Stimulated activated CD4-positive, alpha-beta T cell treated with anti-CD3 and anti-CD28 coated beads, Interleukin-2, amount 100 ng/mL, for 48 hours (primary cell): ENCODE data around the gene FBLIM1.
"Not testable (repeated sequence)": the region's sequence is repeated elsewhere in the genome, so short reads cannot be mapped to it uniquely, and the experiment has no call there.

Experiments
- DNase-seq, 2 donors: peaks; one replicate each; pipeline ENCODE4 v3.0.0-alpha.2; 2020

FBLIM1 gene

GRCh38 chr1:15770313-15770962 is 11.8 kb downstream of the FBLIM1 start:
- no peak for DNase-seq

- no peak for DNase-seq
These were observed 13.4 kb downstream of the FBLIM1 start for GRCh38 chr1:15771836-15772515.

- no peak for DNase-seq
These were observed 17.1 kb downstream of the FBLIM1 start for GRCh38 chr1:15775706-15776105.

DNA sequence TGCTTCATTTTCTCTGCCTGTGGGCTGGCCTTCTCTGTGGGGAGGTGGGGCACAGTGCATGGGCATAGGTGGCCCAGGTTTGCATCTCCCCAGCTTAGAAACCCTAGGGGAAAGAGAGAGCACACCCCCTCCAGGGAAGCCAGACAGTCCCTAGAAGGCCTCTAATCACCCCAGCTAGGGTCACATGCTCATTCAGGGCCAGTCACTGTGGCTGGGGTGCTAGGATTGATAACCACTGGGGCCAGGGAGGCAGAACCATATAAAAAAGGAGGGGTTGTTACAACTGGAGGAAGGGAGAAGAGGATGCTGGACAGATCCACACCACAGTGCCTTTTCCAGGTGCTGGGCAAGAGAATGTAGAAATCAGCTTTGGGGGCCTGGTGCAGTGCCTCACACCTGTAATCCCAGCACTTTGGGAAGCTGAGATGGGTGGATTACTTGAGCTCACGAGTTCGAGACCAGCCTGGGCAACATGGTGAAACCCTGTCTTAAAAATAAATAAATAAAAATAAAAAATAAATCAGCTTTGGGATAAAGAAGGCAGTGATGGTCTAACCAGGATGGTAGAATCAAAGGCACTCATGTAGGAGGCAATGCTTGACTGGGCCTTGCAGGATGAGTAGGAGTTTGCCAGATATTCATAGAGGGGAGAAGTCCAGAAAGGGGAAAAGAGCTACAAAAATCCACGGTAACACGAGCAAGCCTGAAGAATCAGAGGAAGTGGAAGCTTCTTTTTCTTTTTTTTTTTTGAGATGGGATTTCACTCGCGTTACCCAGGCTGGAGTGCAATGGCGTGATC is 19.5 kb downstream of the FBLIM1 start:
- DNase-seq: no peak

DNA sequence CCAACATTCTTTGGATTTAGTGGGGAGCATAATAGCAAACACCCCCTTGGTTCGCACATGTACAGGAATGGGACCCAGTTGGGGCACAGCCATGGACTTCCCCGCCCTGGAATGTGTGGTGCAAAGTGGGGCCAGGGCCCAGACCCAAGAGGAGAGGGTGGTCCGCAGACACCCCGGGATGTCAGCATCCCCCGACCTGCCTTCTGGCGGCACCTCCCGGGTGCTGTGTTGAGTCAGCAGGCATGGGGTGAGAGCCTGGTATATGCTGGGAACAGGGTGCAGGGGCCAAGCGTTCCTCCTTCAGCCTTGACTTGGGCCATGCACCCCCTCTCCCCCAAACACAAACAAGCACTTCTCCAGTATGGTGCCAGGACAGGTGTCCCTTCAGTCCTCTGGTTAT is 27.1 kb downstream of the FBLIM1 start:
- DNase-seq: no peak

- no peak for DNase-seq
These were observed 28.0 kb downstream of the FBLIM1 start for GRCh38 chr1:15786581-15786980.

- DNase-seq: no peak
These were observed 30.2 kb downstream of the FBLIM1 start for GRCh38 chr1:15788624-15789301.

DNA sequence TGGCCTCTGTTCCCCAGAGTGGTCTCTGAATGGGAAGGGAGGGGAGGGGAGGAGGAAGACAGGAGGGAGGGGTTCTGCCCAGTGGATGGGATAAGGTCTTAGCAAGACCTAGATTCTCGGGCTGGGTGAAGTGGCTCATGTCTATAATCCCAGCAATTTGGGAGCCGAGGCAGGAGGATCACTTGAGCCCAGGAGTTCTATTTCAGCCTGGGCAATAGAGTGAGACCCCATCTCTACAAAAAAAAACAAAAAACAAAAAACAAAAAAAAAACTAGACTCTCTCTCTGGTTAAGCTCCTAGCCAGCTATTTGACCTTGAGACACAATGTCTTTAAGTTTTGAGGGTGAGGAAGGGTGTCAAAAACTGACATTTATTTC is 37.5 kb downstream of the FBLIM1 start:
- no peak for DNase-seq

DNA sequence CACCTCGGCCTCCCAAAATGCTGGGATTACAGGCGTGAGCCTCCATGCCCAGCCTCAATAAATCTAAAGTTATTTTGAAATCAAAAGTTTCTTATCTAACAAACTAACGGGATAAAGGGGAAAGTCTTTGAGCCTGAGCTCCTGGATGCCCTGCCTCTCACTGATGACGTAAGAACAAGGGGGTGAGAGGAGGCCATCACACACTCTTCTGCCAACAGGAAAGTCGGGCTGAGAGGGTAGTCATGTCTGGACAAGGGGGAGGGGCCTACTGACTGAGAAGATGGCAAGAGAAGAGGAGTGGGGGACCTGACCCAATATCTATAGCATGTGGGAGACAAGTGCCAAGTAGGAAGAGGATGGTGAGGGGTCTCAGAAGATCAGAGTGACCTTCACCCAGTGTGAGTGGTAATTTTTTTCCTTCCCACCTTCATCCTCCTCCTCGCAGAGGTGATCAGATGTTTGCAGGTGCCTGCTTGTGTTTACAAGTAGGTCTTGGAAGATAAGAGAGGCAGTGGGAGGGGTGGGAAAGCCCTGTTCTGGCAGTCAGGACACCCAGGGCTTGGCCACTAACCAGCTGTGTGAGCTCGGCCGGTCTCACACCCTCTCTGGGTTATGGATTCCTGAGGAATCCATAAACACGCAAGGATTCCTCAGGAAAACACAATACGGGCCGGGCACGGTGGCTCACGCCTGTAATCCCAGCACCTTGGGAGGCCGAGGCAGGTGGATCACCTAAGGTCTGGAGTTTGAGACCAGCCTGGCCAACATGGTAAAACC is 39.2 kb downstream of the FBLIM1 start:
- no peak for DNase-seq

GRCh38 chr1:15799004-15799867 is 40.6 kb downstream of the FBLIM1 start:
- DNase-seq: peak in 1 of 2 donors; percentile 10

DNA sequence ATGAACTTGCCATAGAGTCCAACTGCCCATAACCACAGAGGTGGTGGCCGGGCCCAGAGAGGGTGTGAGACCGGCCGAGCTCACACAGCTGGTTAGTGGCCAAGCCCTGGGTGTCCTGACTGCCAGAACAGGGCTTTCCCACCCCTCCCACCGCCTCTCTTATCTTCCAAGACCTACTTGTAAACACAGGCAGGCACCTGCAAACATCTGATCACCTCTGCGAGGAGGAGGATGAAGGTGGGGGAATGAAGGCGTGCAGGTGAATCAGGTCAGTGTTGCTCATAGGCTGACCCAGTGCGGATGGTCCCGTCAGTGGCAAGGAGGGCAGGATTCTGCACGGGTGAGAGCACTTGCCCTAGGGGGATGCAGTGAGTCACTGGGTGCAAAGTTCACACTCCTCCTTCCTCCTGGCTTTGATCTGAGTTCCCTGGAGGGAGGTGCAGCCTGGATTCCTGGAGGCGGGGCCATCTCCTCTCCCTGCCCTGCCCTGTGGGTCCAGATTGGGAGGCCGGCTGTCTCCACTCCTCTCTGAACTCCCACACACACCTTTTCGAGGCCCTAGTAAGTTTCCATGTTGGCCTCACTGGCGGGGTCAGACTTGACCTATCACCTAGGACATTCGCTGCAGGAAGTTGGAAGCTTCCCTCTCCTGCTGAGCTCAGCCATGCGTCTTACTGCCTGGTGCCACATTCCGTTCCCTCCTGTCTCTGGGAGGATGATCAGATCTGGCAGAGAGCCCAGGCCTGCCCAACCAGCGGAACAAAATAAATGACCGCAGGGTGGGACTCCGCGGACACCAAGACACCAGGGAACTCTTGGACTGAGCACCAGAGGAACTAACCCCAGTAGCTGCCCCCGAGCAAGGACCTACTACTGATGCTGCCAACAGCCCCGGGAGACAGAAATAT is 41.6 kb downstream of the FBLIM1 start:
- no peak for DNase-seq

GRCh38 chr1:15802234-15802965 is 43.8 kb downstream of the FBLIM1 start:
- DNase-seq: no peak

DNA sequence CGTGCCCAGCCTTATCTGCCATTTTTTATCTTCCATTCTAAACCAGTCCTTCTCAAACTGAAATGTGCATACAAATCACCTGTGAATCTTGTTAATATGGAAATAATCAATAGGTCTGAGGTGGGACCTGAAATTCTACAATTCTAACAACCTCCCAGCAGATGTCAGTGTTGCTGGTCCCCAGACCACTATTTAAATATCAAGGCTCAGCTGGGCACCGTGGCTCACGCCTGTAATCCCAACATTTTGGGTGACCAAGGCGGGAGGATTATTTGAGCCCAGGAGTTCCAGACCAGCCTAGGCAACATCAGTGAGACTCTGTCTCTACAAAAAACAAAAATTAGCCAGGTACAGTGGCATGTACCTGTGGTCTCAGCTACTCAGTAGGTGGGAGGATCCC is 44.8 kb downstream of the FBLIM1 start:
- DNase-seq: no peak

- no peak for DNase-seq
These were observed 45.5 kb downstream of the FBLIM1 start for GRCh38 chr1:15804060-15804459.

DNA sequence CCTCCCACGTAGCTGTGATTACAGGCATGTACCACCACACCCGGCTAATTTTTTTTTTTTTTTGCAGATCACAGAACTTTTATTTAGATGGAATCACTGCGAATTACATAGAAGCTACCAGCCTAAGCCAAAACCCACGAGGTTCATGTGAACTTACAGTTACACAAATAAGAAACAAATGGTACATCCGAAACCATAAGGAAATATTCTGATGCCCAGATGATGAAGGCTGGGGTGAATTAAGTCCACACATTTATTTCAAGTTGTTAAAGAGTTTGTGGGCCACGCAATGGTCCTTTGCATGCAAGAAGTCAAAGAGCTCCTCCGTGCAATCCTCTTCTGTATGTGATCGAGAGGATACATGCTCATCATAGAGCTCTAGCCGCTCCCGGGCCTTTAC is 48.5 kb downstream of the FBLIM1 start:
- no peak for DNase-seq

DNA sequence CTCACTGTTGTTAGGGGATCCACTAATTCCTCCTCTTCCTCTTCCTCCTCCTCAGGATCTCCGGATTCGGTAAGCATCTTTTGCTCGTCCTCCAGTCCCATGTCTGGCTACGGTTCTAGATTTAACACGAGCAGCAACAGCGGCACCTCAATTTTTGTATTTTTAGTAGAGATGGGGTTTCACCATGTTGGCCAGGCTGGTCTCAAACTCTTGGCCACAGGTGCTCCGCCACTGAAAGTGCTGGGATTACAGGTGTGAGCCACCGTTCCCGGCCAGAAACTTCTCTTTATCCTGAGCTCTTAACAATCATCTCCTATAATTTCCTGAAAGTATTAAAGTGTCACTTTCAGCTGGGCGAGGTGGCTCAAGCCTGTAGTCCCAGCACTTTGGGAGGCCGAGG is 49.0 kb downstream of the FBLIM1 start, which contains the start of gene UQCRHL:
TSS of gene UQCRHL (minus strand) at position 101 of the 400 bp plus-strand sequence. CDS start at position 101, 0 bp downstream.
- not testable (repeated sequence) for DNase-seq

GRCh38 chr1:15808955-15809354 is 50.4 kb downstream of the FBLIM1 start:
- no peak for DNase-seq

GRCh38 chr1:15810073-15810472 is 51.5 kb downstream of the FBLIM1 start:
- no peak for DNase-seq

DNA sequence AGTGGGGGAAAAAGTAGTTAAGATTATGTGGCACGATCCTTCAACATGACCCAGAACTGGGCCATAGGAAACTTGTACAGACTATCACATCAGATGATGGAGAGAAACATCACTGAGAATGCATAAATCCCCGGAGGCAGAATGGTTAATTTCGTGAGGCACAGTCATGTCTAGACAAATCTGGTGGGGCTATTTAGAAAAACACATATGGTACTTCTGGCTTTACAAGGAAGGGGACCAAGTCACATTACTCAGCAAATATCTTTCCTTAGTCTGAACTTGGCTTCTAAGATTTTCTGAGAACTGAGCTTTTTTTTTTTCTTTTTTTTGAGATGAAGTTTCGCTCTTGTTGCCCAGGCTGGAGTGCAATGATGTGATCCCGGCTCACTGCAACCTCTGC is 58.1 kb downstream of the FBLIM1 start:
- DNase-seq: no peak

DNA sequence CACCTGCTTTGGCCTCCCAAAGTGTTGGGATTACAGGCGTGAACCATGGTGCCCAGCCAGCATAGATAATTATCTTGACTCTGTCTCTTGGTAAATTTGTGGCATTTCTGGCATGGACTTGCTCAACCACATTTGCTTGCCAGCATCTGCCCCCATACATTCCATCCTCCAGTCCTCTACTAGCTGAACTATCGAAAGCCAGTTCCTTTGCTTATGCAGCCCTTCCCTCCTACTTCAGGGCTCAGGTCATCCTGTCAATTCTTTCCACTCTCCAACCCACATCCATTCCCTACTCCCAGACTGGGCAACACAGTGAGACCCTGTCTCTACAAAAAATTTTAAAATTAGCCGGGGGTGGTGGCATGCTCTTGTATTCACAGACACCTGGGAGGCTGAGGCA is 61.9 kb downstream of the FBLIM1 start:
- no peak for DNase-seq
